Activated effector memory CD4-positive, alpha-beta T cell treated with anti-CD3 and anti-CD28 coated beads, Interleukin-2, amount 50 U/mL, for 16 hours (primary cell): ENCODE results near the gene TBL1XR1.
A peak's percentile ranks its signal among the peaks of the same experiment; 100 is the strongest.
"Not testable (repeated sequence)": the region's sequence is repeated elsewhere in the genome, so short reads cannot be mapped to it uniquely, and the experiment has no call there.

Source experiments
- DNase-seq: peaks from one replicate; pipeline ENCODE4 v3.0.0-alpha.2; 2020

Gene TBL1XR1

DNA sequence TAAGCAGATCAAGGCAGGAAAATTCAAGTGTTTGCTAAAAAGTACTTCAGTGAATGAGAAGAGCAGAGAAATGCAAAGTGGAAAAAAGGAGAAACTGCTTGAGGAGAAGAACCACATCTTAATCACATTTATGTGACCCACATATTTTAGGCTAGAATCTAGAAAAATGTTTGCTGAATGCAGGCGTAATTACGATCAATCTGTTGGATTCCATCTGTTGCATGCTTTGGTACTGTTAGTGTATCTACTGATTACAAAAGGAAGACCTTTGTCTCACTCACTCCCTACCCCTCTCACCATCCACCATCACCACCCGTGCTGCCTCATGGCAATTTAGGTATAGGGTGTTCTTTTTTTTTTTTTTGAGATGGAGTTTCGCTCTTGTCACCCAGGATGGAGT, 9.7 kb upstream of the TBL1XR1 start:
- DNase-seq, result no peak

DNA sequence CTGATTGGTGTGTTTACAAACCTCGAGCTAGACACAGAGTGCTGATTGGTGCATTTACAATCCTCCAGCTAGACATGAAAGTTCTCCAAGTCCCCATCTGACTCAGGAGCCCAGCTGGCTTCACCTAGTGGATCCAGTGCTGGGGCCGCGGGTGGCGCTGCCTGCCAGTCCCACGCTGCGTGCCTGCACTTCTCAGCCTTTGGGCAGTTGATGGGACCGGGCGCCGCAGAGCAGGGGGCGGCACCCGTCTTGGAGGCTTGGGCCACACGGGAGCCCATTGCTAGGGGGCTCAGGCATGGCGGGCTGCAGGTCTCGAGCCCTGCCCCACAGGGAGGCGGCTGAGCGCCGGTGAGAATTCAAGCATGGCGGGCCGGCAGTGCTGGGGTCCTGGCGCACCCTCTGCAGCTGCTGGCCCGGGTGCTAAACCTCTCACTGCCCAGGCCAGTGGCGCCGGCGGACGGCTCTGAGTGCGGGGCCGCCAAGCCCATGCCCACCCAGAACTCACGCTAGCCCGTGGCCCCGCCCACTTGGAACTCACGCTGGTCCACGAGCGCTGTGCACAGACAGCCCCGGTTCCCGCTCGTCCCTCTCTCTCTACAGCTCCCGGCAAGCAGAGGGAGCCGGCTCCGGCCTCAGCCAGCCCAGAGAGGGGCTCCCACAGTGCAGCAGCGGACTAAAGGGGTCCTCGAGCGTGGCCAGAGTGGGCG, 6.6 kb upstream of the TBL1XR1 start:
- no peak for DNase-seq

DNA sequence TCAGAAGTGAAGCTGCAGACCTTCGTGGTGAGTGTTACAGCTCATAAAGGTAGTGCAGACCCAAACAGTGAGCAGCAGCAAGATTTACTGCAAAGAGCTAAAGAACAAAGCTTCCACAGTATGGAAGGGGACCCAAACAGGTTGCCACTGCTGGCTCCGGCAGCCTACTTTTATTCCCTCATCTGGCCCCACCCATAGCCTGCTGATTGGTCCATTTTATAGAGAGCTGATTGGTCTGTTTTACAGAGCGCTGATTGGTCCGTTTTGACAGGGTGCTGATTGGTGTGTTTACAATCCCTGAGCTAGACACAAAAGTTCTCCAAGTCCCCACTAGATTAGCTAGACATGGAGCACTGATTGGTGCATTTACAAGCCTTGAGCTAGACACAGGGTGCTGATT, 5.7 kb upstream of the TBL1XR1 start:
- DNase-seq, result not testable (repeated sequence)

DNA sequence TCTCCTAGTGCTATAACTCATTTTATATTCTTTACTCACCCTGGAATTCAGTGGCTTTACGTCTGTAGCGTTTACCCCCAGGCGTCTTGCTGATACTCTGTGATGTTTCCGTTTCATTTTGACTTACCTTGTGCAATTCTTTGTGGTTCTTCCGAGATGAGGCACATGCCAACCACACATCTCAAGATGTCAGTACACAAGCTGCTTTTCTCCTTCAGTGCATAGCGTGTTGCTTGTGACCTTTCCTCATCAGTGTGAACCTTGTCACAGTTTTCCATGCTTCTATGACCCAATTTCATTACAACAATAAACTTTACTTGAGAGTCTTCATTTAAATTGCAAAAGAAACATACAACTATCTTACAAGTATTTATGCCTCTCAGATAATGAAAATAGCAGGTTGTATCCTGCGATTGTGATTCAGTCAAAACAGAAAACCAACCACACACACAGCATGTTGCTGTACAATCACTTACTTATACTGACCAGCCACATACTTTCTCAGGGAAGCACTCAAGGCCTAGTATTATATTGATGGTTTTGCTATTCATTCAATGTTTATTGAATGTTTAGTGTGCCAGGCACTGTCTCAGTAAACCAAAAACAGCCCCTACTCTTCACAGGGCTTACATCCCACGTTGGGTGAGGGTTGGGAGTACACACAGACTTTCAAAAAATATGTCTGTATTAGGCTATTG, 4.6 kb upstream of the TBL1XR1 start:
- DNase-seq, result peak; percentile 78

DNA sequence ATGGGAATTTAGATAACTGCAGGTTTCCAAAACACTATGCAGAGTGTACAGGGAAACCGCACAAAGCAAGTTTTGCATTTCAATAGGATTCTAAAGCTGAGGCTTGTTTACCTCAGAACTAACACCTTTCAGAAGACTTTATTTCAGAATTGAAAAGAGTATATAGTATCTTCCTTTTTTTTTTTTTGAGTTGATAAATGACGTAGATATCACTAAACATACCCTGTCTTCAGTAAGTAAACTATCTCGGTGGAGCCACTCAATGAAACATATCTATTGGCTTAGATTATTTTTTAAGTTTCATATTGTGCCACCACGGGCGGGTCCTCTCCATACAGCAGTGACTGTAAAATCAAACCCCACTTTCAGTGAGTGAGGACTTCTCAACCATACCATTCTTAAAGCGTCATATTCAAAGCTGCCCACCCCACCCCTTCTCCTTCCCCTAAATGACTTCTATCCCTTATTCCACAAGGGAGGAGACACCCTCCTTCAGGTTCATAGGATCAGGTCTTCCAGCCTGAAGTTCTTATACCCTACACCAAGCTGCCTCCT, 2.0 kb upstream of the TBL1XR1 start:
- DNase-seq, result no peak

DNA sequence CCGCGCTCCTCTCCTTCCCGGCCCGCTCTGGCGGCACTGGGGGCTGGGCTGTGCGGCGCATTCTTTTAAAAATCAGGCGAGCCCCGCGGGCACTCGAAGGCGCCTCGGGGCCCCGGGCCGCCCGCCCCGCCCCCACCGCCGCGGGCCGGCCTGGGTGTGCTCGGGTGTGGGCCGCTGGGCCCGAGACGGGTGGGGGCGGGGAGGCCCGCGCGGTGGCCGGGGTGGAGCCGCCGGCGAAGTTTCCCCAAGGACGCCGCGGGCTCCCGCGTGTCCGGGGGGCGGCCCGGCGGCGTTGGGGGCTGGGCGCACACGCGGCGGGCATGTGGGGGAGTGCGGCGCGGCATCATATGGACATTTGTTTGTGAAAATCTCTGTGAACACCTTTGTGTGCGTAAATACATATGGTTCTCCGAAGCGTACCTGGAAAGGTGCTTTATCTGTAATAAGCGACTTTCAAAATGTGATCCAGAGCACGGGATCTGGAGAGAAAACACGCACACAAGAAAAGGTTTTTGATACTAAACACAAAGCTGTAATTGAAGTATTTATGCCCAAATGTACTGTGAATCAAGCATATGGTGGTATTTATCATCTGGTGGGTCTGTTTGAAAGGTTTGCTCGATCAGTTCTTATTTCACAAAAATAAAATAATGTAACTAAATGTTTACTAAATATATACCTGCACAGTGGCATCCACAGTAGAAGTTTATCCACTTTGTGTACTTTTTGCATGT, 612 bp upstream of the TBL1XR1 start:
- no peak for DNase-seq

DNA sequence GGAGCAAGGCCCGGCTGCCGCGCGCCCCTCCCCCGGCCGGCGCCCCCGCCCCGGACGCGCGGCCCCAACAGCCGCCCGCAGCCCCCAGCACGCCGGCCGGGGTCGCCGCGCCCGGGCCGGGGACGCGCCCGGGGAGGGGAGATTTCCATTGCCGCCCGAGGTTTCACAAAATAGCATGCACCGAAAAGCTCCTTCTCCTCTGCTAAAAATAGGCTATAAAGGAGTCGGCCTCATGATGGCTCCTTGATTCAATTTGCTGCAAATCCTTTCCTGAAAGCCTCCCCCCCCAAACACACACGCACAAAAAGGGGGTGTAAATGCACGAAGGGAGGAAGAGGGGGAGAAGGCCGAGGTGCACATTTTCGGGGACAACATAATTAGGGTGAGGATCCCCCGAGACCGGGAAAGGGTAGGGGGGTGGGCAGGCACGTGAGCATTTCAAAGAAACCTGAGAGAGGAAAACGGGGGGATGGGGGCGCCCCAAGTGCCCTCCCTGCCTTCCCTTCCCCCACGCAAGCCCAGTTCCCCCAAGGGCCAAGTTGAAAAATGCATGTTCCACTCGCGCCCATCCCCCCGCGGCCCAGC, 734 bp downstream of the TBL1XR1 start:
- DNase-seq, result no peak

DNA sequence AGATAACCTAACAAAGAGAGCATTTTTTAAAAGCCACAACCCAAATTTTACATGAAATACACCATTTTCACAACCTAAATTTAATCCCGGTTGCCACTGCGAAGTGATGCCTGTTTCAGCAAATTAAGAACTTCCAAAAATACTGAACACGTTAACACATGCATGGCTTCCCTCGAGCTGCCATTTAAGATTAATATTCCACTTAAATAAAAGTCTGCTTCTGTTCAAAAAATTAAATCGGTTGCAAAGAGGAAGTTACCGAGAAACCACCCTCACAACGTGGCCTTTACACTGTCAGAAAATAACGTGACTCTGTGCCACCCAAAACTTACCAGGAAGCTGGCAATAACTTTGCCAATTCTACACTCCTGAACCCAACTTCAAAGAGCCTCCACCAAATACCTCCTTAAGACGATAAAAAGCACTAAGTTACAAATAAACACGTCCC, 1.2 kb downstream of the TBL1XR1 start:
- DNase-seq, result no peak

DNA sequence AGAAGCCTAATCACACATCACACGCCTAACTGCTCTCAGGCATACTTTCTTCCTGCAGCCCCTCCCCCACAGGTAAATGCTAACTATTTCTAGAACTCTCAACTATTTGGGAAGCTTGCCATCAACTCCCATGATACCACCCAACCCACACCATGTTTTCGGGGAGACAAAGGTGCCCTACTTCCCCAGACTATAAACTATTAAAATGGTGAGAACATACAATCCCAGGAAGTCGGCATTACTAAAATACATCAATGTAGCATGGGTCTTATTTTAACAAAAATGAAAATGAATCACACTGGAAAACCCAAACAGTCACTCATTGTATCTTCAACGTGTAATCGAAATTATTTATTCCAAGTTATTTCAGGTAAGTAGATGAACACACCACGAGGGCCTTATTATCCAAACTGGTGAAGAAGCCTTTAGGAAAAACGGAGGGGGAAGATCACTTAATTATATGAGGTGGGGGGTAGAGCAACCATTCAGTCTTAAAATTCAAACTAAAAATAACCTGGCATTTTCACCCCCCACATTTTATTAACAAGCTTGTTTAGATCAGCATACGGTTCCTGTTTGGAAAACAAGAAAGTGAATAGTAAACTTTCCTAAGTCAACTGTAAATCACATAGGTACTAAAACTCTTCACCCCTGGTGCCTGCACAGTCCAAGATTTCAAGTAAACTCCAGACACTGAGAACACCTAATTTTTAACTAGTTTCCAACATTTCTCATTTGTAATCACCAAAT, 1.9 kb downstream of the TBL1XR1 start:
- DNase-seq, result no peak

DNA sequence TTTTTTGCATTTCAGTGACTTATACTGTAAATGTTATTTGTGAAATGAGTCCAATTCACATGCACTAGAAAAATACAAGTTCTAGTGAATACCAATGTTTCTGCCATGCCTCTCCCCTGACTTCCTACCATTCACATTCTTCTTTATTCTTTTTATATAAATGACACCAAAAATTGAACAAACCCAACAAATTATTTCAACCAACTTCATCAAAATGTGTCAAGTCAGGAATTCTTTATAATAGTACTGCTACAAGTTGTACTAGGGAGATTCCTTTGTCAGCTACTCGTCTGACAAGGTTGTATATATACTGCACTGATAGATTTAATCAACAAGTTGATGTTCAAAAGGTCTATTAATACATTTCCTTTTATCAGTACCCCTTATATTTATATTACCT, 3.0 kb downstream of the TBL1XR1 start:
- DNase-seq, result no peak

DNA sequence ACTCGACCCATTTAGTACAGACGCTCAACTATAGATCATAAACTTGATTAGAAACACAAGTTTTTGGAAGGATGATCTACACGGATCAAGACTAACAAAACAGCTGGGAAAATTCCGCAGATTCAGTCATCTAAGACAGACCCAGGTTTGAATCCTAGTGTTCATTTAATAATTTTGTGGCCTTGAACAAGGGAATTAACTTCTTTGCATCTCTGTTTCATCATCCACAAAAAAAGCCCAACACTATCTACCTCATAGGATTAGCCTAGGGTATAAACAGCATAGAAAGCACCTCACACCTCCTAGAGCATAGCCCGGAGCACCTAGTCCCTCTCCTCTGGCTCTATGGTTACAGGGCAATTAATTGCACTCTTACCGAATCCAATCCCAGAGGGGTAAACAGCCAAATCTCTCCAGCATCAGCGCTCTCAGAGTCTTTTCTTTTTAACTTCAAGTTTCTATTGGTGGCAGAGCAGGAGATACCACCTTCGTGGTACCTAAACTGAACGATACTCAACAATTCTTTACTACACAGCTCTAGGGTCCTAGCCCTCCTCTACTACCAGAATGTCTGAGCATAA, 3.5 kb downstream of the TBL1XR1 start:
- no peak for DNase-seq

DNA sequence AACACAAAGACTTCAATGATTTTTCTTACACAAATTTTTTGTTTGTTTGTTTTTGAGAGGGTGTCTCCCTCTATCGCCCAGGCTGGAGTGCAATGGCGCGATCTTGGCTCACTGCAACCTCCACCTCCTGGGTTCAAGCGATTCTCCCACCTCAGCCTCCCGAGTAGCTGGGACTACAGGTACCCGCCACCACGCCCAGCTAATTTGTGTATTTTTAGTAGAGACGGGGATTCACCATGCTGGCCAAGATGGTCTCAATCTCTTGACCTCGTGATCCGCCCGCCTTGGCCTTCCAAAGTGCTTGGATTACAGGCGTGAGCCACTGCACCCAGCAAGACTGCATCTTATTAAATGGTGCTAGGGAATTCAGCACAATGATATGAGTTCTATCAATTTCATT, 4.0 kb downstream of the TBL1XR1 start:
- not testable (repeated sequence) for DNase-seq

DNA sequence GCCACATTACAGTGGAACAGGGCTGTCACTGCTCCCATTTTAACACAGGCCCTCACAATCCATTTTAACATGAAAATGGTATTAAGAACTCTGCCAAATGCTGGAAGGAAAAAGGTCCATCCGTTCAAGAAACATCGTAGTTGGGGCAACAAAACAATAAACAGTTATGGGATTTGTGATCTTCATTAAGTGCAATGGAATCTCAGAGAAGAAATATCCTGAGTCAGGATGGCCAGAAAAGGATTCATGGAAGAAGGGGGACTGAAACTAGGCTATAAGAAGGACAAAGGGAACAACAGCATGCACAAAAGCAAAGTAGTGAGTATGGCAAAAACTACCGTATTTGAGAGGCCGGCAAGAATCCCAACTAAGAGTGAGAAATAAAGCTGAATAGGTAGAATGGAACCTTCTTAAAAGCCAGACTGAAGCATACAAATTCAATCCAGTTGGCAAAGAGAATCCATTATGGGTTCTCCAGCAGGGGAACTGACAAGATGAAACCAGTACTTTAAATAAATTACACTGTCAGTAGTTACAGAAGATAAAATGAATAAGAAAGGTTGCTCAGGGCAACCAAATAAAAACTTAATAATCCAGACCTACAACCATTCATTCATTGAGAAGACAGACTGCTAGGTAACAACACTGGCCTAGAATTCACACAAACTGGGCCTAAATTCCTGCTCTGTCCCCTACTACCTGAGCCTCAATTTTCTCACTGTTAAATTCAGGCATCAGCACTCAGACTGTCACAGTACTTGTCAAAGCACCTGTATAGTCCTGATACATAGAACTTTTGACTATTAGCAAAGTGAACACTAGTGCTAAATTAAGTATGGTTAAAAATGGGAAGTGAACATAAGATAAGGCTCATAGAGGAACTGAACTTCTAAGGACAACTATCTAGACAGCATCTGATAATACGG, 6.3 kb downstream of the TBL1XR1 start:
- no peak for DNase-seq

DNA sequence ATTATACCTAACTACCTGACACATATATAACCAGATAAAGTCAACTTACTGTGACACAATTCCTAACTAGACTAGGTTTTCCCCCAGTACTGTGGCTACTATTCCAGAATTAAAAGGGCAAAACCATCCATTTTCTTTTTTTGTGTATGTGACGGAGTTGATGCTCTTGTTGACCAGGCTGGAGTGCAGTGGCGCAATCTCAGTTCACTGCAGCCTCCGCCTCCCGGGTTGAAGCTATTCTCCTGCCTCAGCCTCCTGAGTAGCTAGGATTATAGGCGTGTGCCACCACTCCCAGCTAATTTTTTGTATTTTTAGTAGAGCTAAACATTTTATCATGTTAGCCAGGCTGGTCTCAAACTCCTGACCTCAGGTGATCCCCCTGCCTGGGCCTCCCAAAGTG, 7.1 kb downstream of the TBL1XR1 start:
- not testable (repeated sequence) for DNase-seq

DNA sequence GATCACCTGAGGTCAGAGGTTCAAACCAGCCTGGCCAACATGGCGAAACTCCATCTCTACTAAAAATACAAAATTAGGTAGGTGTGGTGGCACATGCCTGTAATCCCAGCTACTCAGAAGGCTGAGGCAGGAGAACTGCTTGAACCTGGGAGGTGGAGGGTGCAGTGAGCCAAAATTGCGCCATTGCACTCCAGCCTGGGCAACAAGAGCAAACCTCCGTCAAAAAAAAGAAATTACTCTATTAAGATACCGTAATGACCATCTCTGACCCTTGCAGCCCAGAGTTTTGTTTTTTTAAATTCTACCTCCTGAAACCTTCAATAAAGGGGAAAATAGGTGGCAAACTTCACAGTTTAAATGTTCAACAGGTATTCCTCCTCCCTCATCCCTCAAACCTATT, 9.0 kb downstream of the TBL1XR1 start:
- not testable (repeated sequence) for DNase-seq

DNA sequence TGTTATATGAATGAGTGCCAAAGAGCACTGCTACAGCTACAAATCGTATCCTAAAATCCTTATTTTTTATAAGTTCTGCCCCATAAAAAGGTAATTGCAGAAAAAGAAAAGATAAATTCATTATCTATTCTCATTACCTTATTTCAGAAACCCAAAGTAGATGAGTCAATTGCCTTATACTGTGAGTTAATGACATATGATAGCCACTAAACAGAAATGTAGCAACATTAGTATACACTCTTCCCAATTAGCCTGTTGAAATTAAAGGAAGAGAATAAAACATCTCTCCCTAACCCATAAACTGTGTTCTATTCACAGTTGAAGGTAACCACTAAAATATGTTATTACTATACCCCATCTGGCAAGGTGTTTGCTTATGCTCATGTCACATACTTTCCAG, 11.0 kb downstream of the TBL1XR1 start:
- DNase-seq, result no peak

DNA sequence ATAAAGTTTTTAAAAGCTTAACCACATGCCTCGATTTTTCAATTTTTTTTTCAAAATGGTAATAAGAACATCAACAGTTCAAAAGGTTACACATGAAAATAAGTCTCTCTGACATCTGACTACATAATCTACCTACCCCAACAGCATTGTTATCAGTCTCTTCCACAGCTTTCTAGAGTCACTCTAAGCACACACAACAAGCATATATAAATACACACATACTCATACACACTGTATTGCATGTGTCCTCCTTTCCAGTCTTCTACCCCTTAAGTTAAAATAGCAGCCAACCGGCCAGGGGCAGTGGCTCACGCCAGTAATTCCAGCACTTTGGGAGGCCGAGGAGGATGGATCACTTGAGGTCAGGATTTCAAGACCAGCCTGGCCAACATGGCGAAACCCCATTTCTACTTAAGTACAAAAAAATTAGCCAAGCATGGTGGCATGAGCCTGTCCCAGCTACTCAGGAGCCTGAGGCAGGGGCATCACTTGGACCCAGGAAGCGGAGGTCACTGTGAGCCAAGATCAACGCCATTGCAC, 12.2 kb downstream of the TBL1XR1 start:
- DNase-seq, result no peak

DNA sequence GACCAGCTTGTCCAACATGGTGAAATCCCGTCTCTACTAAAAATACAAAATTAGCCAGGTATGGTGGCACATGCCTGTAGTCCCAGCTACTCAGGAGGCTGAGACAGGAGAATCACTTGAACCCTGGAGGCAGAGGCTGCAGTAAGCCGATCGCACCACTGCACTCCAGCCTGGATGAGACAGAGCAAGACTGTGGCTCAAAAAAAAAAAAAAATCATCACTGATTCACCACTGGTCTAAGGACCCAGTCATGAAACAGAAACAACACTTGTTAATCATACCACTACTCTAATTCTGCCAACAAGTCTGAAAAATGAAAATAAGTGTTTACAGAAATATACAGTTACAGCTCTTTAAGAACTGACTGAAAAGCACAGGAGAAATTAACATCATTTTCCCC, 12.7 kb downstream of the TBL1XR1 start:
- DNase-seq, result not testable (repeated sequence)

DNA sequence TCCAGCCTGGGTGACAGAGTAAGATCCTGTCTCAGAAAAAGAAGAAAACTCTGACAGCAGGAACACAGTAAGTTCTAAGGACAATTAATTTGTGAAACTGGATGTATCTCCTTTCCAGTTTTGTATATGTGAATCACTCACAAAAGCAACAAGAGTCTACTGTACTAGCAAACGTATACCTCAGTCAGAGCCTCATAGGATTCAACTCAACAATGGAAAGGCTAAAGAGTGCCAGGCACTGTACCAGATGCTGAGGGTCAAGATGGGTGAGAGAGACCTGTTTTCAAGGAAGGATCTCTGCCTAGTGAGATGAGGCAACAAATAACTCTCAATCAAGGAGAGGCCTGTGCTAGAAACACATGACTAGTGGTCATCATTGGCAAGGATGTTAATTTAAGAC, 14.9 kb downstream of the TBL1XR1 start:
- DNase-seq, result no peak

DNA sequence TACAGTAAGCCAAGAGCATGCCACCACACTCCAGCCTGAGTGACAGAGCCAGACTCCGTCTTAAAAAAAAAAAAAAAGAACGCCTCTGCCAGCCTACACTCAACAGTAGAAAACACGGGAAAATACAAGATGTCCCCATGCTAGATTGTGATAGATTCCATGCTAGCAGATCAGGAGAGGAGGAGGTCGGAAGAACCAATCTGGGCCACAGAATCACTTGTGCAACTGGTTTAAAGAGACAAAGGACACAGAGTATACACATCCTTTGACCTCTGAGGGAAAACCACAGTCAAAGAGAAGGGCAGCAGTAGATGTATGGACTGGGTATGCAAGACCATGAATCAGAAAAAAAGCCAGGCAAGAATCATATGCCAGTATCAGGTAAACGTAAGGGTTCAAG, 15.9 kb downstream of the TBL1XR1 start:
- DNase-seq, result no peak

DNA sequence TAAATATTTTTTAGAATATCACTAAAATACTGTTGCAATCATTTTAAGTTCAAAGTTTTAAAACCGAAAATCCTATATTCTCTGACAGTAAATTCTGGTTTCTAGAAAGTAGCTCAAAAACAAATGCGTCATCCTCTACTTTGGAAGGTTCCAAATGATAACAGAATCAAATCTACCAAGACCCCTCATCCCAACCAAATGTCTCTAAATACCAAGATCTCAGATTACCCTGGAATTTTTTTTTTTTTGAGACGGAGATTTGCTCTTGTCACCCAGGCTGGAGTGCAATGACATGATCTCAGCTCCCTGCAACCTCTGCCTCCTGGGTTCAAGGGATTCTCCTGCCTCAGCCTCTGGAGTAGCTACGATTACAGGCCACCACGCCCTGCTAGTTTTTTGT, 16.8 kb downstream of the TBL1XR1 start:
- no peak for DNase-seq
